Right kidney (tissue), 1 donor: ENCODE data around the gene MOB3A.
A peak's percentile ranks its signal among the peaks of the same experiment; 100 is the strongest.
"Not testable (repeated sequence)": the region's sequence is repeated elsewhere in the genome, so short reads cannot be mapped to it uniquely, and the experiment has no call there.

Source experiments
- DNase-seq: peaks from one replicate; pipeline ENCODE4 v3.0.0-alpha.2; 2016

Gene MOB3A

DNA sequence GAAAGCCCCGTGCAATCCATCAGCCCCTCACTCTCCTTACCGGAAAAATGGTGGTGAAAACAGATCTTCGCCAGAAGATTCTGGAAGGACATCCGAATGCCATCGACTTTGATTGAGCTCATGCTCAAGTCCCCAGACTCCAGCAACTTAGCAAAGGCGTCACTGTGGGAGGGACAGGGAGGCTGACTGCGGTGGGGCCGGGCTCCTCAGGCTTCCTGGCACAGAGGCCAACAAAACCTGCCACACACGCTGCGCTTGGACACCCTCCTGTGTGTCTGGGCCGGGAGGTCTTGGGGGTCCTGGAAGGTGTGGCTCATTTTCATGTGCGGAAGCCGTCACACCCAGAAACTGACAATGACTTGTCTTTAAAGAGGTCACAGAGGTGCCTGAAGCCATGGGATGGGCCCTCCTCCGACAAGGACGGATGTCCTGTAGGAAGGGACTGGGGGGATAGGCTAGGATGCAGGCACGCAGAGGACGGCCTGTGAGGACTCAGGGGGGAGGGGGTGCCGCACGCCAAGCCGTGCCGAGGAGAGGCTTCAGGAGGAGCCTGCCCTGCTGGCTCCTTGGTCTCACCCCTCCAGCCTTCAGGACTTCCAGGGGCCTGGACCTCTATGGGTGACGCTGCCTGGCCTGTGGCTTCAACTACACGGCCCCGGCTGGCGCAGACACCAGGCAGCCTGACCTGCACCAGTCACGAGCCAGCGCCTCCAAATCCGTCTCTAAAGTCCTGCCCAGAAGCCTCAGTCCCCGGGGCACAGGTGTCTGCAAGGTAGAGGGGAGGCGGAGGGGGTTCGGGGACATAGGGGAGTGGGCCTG lies 13.1 kb upstream of the MOB3A start:
- DNase-seq: no peak

DNA sequence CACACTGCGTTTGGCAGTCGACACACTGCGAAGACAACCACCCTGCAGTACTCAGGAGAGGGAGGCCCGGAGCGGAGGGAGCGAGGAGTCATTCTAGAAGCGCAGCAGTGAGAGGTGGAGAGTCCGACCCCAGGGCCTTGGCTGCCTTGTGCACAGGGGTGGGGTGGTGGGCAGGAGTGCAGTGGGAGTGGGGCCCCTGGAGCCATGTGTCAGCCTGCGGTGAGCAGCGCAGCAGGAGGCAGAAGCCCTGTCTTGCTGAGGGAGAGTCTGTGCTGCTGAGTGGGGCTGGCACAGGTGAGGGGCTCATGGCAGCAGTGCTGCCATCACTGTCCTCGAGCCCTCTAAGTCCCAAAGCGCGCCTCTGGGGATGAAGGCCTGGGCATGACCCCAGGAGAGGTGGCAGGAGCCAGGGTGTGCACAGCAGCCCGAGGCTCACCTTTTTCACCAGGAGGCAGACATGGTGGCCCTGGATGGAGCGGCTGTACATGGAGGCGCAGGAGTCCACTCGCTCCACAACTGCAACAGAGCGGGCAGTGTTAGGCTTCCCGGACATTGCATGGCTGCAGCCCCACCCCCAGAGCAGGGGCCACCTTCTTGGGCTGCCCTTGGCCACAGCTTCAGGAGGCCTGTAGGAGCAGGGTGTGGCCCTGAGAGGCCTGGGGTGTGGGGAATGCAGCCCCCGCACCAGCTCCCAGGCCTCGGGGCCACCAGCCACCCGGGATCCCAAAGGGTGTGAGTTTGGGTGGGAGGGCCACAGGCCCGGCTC lies 12.3 kb upstream of the MOB3A start:
- DNase-seq: no peak

DNA sequence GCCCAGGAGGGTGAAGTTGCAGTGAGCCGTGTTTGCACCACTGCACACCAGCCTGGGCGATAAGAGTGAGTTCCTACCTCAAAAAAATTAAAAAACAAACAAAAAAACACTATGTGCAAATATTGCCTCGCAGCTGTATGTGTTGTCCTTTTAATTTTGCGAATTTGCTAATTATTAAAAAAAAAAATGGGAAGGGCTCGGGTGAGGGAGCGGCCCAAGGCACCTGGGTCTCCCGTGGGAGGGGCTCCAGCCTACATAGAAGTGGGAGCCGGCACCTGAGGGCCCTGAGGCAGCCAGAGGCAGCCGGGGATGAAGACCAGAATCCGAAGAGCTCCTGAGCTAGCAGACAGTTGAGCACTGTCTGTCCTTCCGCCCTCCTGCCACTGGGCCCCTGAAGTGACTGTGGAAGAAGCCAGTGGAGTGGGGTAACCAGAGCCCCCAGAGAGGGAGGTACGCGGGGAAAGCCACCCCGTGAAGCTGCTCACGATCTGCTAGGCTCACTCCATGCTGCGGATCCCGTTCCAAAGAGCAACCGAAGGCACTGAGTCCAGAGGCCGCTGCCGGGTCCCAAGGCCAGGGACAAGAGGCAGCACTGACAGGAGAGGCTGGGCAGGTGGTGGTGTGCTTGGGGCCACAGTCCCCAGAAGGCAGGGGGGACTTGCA lies 7.0 kb upstream of the MOB3A start:
- no peak for DNase-seq

DNA sequence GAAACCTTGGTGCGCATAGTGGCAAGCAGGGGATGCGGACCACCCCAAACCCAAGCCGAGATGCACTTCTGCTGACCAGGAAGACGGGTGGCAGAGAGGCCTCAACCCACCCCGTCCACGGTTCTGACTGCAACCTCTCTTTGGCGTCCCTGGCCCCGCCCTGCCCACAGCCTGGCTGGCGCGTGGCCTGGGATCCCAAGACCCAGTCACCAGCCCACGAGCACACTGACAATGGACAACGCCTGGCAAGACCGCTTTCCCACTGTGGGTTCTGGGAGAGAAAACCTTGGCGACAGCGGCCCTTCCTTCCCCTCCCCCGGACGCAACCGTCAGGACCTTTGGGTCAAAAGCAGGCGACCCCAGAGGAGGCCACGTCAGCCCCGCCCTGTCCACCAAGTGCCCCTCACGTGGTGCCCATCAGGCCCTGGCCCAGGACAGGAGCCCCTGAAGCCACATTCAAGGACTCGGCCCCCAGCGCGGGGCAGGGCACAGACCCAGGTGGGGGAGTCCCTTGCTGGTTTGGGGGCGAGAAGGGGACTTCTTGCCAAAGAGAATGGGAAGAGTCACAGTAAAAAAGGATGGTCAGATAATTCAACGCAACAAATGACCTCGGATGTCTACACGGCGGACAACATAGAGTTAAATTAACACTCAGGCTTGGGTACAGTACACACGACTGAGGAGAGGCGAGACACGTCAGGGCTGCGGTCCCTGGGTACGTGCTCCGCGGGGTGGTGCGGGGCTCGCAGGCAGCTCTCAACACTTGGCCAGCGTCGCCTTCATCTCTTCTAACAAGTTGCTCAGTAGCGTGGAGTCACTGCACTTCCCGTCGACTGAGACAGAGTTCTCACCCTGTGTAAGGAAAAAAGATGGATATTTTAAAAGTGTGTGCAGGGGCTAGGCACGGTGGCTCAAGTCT lies 5.5 kb upstream of the MOB3A start:
- DNase-seq: no peak

DNA sequence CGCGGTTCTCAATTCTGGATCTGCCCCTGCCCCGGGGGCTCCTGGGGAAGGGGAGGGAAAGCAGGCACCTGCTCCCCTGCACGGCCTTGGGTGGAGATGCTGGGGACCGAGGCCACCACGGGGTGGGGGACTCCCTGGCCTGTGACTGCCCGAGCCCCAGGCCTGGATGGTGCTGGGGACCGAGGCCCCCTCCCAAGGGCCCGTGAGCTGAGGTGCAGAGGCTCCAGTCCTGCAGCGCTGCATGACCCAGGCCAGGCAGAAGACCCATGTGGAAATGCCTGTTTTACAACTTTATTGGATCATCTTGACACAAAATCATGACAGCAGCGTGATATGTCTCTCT lies 4.6 kb upstream of the MOB3A start:
- no peak for DNase-seq

DNA sequence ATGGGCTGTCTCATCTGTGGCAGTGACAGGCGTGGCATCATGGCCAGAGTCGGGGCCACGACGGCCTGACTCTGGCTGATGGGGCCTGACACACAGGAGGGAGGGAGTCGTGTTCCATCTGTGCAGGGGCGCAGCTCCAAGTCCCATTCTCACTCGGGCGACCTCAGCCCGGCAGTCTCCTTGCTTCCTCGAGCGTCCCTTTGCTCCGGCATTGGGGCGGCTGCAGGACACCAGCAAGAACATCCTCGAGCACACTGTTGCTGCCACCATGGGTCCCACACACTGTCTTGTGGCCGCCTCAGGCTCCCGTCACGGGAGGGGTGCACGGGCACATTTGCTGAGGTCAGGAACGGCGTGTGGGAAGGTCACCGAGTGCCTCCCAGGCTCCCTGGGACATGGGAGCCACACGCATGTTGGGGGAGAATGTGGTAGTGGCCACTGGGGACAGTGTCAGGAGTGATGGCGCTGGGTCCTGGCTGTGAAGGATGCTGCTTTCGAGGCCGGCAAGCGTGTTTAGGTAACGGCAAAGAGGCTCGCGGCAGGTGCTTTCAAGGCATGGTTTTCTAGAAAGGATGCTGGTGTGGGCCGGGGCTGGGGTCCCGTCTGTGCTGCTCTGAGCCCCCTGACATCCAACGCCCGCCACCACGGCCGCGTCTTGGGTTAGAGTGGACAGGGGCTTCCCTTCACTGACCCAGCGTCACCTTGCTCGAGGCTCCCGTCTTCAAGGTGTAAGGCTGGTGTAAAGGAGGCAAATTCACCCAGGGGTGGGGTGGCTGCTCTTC lies 4.0 kb upstream of the MOB3A start:
- no peak for DNase-seq

DNA sequence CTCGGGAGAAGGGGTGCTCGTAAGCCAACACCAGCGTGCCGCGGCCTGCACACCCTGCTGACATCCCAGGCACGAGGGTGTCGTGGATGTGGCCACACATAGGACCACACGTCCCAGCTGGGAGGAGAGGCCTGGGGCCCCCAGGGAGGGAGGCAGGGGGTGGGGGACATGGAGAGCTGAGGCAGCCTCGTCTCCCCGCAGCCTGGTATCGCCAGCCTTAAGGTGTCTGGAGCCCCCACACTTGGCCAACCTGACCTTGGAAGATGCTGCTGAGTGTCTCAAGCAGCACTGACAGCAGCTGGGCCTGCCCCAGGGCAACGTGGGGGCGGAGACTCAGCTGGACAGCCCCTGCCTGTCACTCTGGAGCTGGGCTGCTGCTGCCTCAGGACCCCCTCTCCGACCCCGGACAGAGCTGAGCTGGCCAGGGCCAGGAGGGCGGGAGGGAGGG lies 3.0 kb upstream of the MOB3A start:
- DNase-seq: no peak

DNA sequence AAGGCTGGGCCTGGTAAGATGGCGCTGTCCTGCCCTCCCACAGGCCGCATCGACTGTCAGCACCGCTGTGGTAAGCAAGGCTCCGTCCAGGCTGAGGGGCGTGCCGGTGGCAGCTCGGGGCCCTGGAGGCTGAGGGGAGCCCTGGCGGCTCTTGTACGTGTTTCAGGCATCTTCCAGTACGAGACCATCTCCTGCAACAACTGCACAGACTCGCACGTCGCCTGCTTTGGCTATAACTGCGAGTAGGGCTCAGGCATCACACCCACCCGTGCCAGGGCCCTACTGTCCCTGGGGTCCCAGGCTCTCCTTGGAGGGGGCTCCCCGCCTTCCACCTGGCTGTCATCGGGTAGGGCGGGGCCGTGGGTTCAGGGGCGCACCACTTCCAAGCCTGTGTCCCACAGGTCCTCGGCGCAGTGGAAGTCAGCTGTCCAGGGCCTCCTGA lies 1.8 kb upstream of the MOB3A start:
- DNase-seq: no peak

DNA sequence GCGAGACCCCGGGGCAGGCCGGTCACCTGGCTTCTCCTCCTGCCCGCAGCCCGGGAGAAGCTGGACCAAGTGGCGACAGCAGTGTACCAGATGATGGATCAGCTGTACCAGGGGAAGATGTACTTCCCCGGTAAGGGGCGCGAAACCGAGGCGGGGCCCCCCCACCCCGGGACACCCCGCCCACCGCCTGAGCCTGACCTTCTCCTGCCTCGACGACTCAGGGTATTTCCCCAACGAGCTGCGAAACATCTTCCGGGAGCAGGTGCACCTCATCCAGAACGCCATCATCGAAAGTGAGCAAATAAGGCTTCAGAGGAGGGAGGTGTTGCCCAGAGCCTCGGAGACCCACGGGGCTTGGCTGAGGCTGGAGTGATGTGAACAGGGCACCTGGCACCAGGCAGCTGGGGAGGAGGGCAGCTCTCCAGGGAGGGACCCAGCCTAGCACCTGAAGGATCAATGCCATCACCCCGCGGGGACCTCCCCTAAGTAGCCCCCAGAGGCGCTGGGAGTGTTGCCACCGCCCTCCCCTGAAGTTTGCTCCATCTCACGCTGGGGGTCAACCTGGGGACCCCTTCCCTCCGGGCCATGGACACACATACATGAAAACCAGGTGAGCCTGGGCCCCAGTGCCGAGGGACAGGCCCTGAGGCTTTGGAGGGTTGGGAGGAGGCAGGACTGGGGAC lies 1.2 kb upstream of the MOB3A start:
- DNase-seq: no peak

DNA sequence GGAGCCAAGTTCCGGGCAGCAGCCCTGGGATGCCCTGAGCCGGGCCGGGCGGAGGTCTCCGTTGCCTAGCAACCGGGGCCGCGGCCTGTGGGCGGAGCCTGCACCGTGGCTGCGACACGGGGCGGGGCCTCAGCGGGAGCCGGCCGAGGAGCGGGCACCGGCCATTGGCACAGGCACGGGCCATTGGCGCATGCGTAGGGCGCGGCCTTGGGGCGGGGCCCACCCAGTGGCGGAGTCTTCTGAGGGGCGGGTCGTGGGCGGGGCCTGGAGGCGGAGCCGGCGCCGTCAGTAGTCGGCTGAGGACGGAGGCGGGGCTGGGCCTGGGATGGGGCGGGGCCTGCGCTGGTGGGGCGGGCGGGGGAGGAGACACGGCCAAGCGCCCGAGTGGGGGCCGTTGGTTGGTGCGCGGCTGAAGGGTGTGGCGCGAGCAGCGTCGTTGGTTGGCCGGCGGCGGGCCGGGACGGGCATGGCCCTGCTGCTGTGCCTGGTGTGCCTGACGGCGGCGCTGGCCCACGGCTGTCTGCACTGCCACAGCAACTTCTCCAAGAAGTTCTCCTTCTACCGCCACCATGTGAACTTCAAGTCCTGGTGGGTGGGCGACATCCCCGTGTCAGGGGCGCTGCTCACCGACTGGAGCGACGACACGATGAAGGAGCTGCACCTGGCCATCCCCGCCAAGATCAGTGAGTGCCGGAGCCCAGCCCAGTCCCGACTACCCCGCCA lies 515 bp upstream of the MOB3A start, which contains the start of gene IZUMO4:
Gene IZUMO4 (plus strand): TSS at position 436 of the 723 bp plus-strand sequence. CDS start 31 bp downstream, at position 467.
- peak; percentile 100 for DNase-seq

DNA sequence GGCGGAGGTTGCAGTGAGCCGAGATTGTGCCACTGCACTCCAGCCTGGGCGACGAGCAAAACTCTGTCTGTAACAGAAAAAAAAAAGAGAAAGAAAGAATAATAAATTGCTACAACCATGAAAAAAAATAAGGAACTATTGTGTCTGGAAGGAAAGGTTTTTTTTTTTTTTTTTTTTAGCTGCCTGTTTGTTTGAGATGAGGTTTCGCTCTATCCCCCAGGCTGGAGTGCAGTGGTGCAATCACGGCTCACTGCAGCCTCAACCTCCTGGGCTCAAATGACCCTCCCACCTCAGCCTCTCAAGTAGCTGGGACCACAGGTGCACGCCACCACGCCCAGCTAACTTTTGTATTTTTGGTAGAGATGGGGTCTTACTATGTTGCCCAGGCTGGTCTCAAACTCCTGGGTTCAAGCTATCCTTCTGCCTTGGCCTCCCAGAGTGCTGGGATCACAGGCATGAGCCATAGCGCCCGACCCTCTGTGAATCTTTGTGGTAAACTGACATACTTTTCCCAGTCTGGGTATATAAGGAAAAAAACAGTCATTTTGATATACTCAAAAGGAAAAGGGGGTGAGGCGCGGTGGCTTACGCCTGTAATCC lies 4.1 kb downstream of the MOB3A start:
- not testable (repeated sequence) for DNase-seq

DNA sequence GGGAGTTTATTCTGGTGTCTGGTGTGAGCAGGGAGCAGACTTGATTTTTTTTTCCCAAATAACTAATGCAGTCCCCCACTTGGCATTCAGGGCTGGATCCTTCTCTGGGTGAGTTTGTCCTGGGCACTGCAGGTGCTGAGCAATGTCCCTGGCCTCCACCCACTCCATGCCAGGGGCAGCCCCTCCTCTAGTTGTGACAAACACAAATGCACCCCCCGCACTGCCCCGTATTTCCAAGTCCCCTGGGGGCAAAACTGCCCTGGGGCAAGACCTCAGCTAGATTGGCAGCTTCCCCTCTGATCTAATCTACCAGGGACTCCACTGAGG lies 6.4 kb downstream of the MOB3A start:
- no peak for DNase-seq

DNA sequence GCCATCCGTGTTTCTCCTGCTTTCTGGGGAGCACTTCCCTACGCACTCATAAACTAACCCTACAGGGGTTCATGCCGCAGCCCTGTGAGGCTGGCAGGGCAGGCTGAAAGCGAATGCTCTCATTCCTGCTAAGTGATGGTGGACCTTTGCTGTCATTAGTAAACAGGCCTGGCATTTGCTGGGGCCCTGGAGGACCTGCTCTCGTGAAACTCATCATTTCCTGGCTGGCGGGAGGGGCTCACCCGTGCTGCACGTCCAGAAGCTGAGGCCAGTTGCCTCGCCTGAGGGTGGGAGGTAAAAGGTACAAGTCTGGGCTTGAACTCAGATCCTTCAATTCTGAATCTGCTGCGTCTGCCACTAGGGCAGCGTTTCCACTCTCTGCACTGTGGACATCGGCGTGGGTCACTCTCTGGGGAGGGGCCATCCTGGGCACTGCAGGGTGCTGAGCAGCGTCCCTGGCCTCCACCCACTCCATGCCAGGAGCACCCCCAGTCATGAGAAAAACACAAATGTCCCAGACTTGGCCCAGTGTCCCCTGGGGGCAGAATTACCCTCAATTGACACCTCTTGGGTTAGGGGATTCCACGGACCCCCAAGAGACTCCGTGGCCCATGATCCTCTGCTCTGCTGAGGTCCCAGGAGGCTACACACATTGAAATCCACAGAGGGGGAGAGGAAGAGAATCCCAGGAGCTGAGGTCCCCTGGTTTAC lies 7.0 kb downstream of the MOB3A start:
- no peak for DNase-seq

DNA sequence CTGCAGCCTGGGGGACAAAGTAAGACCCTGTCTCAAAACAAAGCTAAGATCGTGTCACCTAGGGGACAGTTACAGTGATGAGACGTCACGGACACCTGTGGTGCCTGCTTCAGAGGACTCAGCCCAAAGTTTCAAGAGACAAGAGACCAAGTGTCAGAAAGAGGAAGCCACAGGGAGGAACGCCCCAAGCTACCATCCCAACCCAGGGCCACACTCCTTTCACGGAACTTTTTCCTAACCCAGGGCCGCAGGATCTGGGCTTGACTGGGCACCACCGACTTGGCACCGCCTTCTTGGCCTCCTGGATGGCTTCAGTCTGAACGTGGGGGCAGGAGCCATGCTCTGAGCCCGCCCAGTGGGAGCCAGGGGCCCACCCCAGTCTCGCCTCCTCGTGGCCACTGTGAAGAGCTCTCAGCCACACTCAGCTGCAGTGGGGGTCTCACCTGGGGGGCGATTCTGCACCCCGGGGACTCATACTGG lies 8.5 kb downstream of the MOB3A start:
- no peak for DNase-seq

DNA sequence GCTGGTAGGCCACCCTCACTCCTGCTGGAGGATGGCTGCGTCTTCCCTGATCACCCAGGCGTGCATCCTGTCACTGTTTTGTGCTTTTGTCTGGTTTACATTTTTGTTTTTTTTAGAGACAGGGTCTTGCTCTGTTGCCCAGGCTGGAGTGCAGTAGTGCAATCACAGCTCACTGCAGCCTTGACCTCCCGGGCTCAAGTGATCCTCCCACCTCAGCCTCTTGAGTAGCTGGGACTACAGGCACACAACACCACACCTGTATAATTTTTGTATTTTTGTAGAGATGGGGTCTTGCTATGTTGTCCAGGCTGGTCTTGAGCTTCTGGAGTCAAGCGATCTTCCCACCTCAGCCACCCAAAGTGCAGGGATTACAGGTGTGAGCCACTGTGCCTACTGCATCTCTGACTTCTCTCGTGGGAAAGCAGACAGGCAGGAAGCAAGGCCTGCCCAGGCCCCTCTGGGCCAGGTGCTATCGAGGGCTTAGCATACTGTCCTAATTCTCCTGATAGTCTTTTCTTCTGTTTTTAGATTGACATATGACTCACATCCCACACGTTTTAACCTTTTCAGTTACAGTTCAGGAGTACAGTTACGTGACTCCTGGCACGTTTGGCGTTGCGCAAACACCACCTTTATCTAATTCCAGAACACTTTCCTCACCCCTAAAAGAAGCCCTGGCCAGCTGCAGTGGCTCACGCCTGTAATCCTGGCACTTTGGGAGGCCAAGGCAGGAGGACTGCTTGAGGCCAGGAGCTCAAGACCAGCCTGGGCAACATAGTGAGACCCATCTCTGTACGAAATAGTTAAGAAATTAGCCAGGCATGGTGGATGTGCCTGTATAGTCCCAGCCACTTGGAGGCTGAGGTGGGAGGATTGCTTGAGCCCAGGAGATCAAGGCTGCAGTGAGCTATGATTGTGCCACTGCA lies 9.2 kb downstream of the MOB3A start:
- not testable (repeated sequence) for DNase-seq

DNA sequence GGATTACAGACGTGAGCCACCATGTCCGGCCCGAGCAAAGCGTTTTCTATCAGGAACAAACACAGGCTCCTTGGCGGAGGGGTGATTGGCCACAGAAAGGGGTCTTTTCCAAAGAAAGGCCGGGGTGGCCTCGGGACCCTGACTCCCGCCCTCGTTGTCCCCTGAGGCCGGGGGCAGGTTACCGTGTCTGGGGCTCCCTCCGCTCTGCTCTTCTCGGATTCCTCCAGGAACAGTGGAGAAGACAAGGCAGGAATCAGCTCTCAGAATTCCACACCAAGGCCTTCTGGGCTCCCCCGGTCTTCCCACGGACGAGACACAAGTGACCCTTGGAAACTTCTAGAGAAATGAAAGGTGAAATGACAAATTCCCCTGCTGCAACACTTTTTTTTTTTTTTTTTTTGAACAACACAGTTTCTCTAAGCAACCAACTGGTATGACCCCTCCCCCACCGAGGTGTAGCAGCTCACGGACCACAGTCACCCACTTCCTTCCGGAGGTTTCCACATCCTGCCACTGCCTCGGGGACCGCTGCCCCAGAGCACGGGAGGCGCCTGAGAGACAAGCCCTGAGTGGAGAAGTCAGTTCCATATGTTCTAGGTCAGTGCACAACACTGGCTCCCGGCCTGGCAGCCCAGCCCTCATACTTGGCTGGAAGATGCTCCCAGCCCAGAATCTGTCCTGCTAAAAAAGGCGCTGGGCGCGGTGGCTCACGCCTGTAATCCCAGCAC lies 11.0 kb downstream of the MOB3A start:
- no peak for DNase-seq
